Neural crest cell (in vitro differentiated cells): Measurements from ENCODE around the gene ADIPOR2. TPM values are rescaled to one million over a fixed set of nuclear protein-coding genes. Genes with fewer than 3 reads are reported as not detected.

ENCODE experiments used
- DNase-seq: peaks from one replicate; pipeline ENCODE4 v3.0.0; 2021; ENCODE audit warnings: low read depth, mixed read lengths, low spot score
- H3K27ac Mint-ChIP-seq: one replicate; pipeline ENCODE4 v1.8.0; 2021; ENCODE audit warnings: mild to moderate bottlenecking, mixed read lengths; ENCODE audit not compliant: unreplicated experiment
- H3K27me3 Mint-ChIP-seq: 2 replicates; pipeline ENCODE4 v1.8.0; 2021; ENCODE audit warnings: low read depth, mild to moderate bottlenecking, mixed read lengths
- H3K36me3 Mint-ChIP-seq: 2 replicates; pipeline ENCODE4 v1.8.0; 2021; ENCODE audit warnings: low read depth, mild to moderate bottlenecking, mixed read lengths
- H3K4me1 Mint-ChIP-seq: 2 replicates; pipeline ENCODE4 v1.8.0; 2021; ENCODE audit warnings: mixed read lengths
- H3K4me3 Mint-ChIP-seq: one replicate; pipeline ENCODE4 v1.8.0; 2021; ENCODE audit warnings: mild to moderate bottlenecking, mixed read lengths
- H3K9me3 Mint-ChIP-seq: 2 replicates; pipeline ENCODE4 v1.8.0; 2021; ENCODE audit warnings: mixed read lengths
- CTCF ChIP-seq: fragments of 200-600 bp; sonication (generic); conservative IDR thresholded peaks from 2 replicates; pipeline ENCODE4 v1.5.0; 2021; ENCODE audit warnings: antibody characterized with exemption, mild to moderate bottlenecking
- total RNA-seq: library from RNA; stranded (reverse); gene quantifications from 2 replicates; pipeline ENCODE4 v1.2.1, GENCODE V29; 2021

The ADIPOR2 gene
- total RNA-seq, 1 donor from 2014 or later: 59.4 TPM

- Mint-ChIP-seq H3K4me1 (peaks cover 33% of the 10 kb centered on the region), H3K4me3 (no peak within 1 kb of the TSS), H3K27ac (no peak within 1 kb of the TSS), H3K27me3 (peaks cover 42% of the 10 kb centered on the region), H3K9me3 (no peaks in the 10 kb centered on the region), H3K36me3 (peaks cover 2% of the 10 kb centered on the region)
- no peak for DNase-seq
- no peak for TF ChIP-seq CTCF
Measured at GRCh38 chr12:1820191-1820895, 129.5 kb downstream of the ADIPOR2 start, which contains the start of gene LRTM2. Gene LRTM2 (plus strand): TSS chr12:1820565. CDS start chr12:1828149, 7,584 bp downstream.

- Mint-ChIP-seq H3K27me3 (peaks cover 44% of the 10 kb centered on the region), H3K4me3 (no peak overlapping the region), H3K36me3 (peaks cover 2% of the 10 kb centered on the region), H3K4me1 (peaks cover 29% of the 10 kb centered on the region), H3K9me3 (no peaks in the 10 kb centered on the region), H3K27ac (no peak overlapping the region)
- no peak for TF ChIP-seq CTCF
- no peak for DNase-seq
Measured at GRCh38 chr12:1820896-1821291, 130.0 kb downstream of the ADIPOR2 start.

GRCh38 chr12:1821805-1822204 lies 130.9 kb downstream of the ADIPOR2 start:
- TF ChIP-seq CTCF: no peak
- no peak overlapping the region for H3K4me3 Mint-ChIP-seq
- no peak for DNase-seq

GRCh38 chr12:1822699-1823098 lies 131.8 kb downstream of the ADIPOR2 start:
- TF ChIP-seq CTCF: no peak
- DNase-seq: no peak
- peaks cover 44% of the 10 kb centered on the region for H3K27me3 Mint-ChIP-seq
- peaks cover 21% of the 10 kb centered on the region for H3K4me1 Mint-ChIP-seq
- H3K27ac Mint-ChIP-seq: no peak overlapping the region
- no peaks in the 10 kb centered on the region for H3K36me3 Mint-ChIP-seq
- no peaks in the 10 kb centered on the region for H3K9me3 Mint-ChIP-seq
- no peak overlapping the region for H3K4me3 Mint-ChIP-seq

More at GRCh38 chr12:1821805-1822204, 130.9 kb downstream of the ADIPOR2 start:
- Mint-ChIP-seq H3K4me1 (peaks cover 20% of the 10 kb centered on the region), H3K36me3 (no peaks in the 10 kb centered on the region), H3K9me3 (no peaks in the 10 kb centered on the region), H3K27ac (no peak overlapping the region), H3K27me3 (peaks cover 44% of the 10 kb centered on the region)

- DNase-seq: no peak
- Mint-ChIP-seq H3K27ac (no peak overlapping the region), H3K9me3 (no peaks in the 10 kb centered on the region), H3K27me3 (peaks cover 44% of the 10 kb centered on the region), H3K4me1 (peaks cover 21% of the 10 kb centered on the region), H3K36me3 (no peaks in the 10 kb centered on the region), H3K4me3 (no peak overlapping the region)
- no peak for TF ChIP-seq CTCF
Measured at GRCh38 chr12:1823237-1823636, 132.4 kb downstream of the ADIPOR2 start.
